GM23338 (cell line): ENCODE results near the gene CPLANE2. TPM values are rescaled to one million over a fixed set of nuclear protein-coding genes. Genes with fewer than 3 reads are reported as not detected.

Experiments used
- ATAC-seq: fragments of 200-7000 bp; cut with Tn5 transposase; 3 replicates; pipeline ENCODE4 v1.9.1; 2020
- DNase-seq: peaks from one replicate; pipeline ENCODE4 v3.0.0-alpha.2; 2015; ENCODE audit warnings: low spot score
- H2AFZ ChIP-seq: fragments of 200-600 bp; sonication (generic); 2 replicates; pipeline ENCODE4 v1.8.0; 2016; ENCODE audit warnings: antibody characterized with exemption, mild to moderate bottlenecking, moderate library complexity
- H3F3A ChIP-seq: fragments of 200-600 bp; sonication (generic); replicated peaks from 2 replicates; pipeline ENCODE4 v1.8.0; 2017; ENCODE audit warnings: antibody characterized with exemption, mixed run types, low read depth
- H3K27ac ChIP-seq: fragments of 200-600 bp; sonication (generic); 2 replicates; pipeline ENCODE4 v1.6.1; 2016; ENCODE audit warnings: low read depth
- H3K27me3 ChIP-seq: fragments of 200-600 bp; sonication (generic); 2 replicates; pipeline ENCODE4 v1.8.0; 2016; ENCODE audit warnings: mild to moderate bottlenecking, mixed run types, moderate library complexity; ENCODE audit not compliant: insufficient read depth
- H3K36me3 ChIP-seq: fragments of 200-600 bp; sonication (generic); 2 replicates; pipeline ENCODE4 v1.8.0; 2016; ENCODE audit warnings: mild to moderate bottlenecking; ENCODE audit not compliant: insufficient read depth
- H3K4me1 ChIP-seq: fragments of 200-600 bp; sonication (generic); 2 replicates; pipeline ENCODE4 v1.8.0; 2016; ENCODE audit warnings: mild to moderate bottlenecking, moderate library complexity; ENCODE audit not compliant: insufficient read depth
- H3K4me2 ChIP-seq: fragments of 200-600 bp; sonication (generic); 2 replicates; pipeline ENCODE4 v1.7.1; 2017; ENCODE audit warnings: mixed run types
- H3K4me3 ChIP-seq: fragments of 200-600 bp; sonication (generic); 2 replicates; pipeline ENCODE4 v1.6.1; 2016; ENCODE audit warnings: mixed run types
- H3K79me2 ChIP-seq: fragments of 200-600 bp; sonication (generic); replicated peaks from 2 replicates; pipeline ENCODE4 v1.8.0; 2017; ENCODE audit warnings: mild to moderate bottlenecking; ENCODE audit not compliant: insufficient read depth
- H3K9me2 ChIP-seq: fragments of 200-600 bp; sonication (generic); 2 replicates; pipeline ENCODE4 v1.8.0; 2017; ENCODE audit not compliant: insufficient read depth
- H4K20me1 ChIP-seq: fragments of 200-600 bp; sonication (generic); replicated peaks from 2 replicates; pipeline ENCODE4 v1.8.0; 2017; ENCODE audit warnings: mild to moderate bottlenecking; ENCODE audit not compliant: insufficient read depth
- H3K27ac Mint-ChIP-seq: 2 replicates; pipeline ENCODE4 v1.8.0; 2020; ENCODE audit warnings: inconsistent platforms, mild to moderate bottlenecking, moderate library complexity, mixed read lengths
- H3K27me3 Mint-ChIP-seq: 3 replicates; pipeline ENCODE4 v1.8.0; 2022; ENCODE audit warnings: low read depth, mild to moderate bottlenecking, moderate library complexity, mixed read lengths, inconsistent platforms; ENCODE audit not compliant: insufficient read depth, poor library complexity
- H3K36me3 Mint-ChIP-seq: 3 replicates; pipeline ENCODE4 v1.8.0; 2021; ENCODE audit warnings: low read depth, mild to moderate bottlenecking, inconsistent platforms, moderate library complexity, mixed read lengths
- H3K4me1 Mint-ChIP-seq: 3 replicates; pipeline ENCODE4 v1.8.0; 2020; ENCODE audit warnings: mild to moderate bottlenecking, inconsistent platforms, mixed read lengths
- H3K4me3 Mint-ChIP-seq: 3 replicates; pipeline ENCODE4 v1.8.0; 2021; ENCODE audit warnings: moderate library complexity, mild to moderate bottlenecking, inconsistent platforms, mixed read lengths
- H3K9me3 Mint-ChIP-seq: 3 replicates; pipeline ENCODE4 v1.8.0; 2020; ENCODE audit warnings: moderate library complexity, mild to moderate bottlenecking, inconsistent platforms, mixed read lengths
- CREB1 ChIP-seq: fragments of 250-450 bp; sonication (Bioruptor Pico); IDR thresholded peaks from 2 replicates; pipeline ENCODE4 v1.5.0; 2020; ENCODE audit warnings: low read depth, mild to moderate bottlenecking, moderate library complexity
- EZH2 ChIP-seq: fragments of 200-600 bp; sonication (generic); IDR thresholded peaks from one replicate; pipeline ENCODE4 v1.8.0; 2017; ENCODE audit warnings: antibody characterized with exemption, mild to moderate bottlenecking, low read depth; ENCODE audit not compliant: unreplicated experiment
- EZH2phosphoT487 ChIP-seq: fragments of 200-600 bp; sonication (generic); IDR thresholded peaks from one replicate; pipeline ENCODE4 v1.8.1; 2018; ENCODE audit warnings: antibody characterized with exemption; ENCODE audit not compliant: unreplicated experiment
- JUNB ChIP-seq: IDR thresholded peaks from one replicate; pipeline ENCODE4 v1.6.1; 2016; ENCODE audit warnings: antibody characterized with exemption; ENCODE audit not compliant: unreplicated experiment
- NANOG ChIP-seq: IDR thresholded peaks from 2 replicates; pipeline ENCODE4 v1.6.1; 2016; ENCODE audit warnings: antibody characterized with exemption, borderline replicate concordance
- STAT1 ChIP-seq: IDR thresholded peaks from one replicate; pipeline ENCODE4 v1.6.1; 2016; ENCODE audit warnings: antibody characterized with exemption; ENCODE audit not compliant: unreplicated experiment
- ZNF114 ChIP-seq: fragments of 250-450 bp; sonication (Bioruptor Pico); IDR thresholded peaks from 2 replicates; pipeline ENCODE4 v1.5.0; 2020; ENCODE audit warnings: mild to moderate bottlenecking, moderate library complexity
- ZNF331 ChIP-seq: fragments of 250-450 bp; sonication (Bioruptor Pico); IDR thresholded peaks from 2 replicates; pipeline ENCODE4 v1.5.0; 2020; ENCODE audit warnings: low read depth, mild to moderate bottlenecking, moderate library complexity
- polyA plus RNA-seq: library from polyadenylated mRNA; unstranded; fragments of >200 nt; fragmentation: Nextera tagmentation; extraction: Ambion mirVana; gene quantifications from 2 replicates; pipeline ENCODE4 v1.2.1, GENCODE V29; 2016
- total RNA-seq: library from RNA; depleted of rRNA; stranded (reverse); fragments of >200 nt; shearing (Covaris generic); gene quantifications from 2 replicates; pipeline ENCODE4 v1.2.3, GENCODE V29; 2014
- TF ChIP-seq, protein P1 (sequence below): IDR thresholded peaks from one replicate; pipeline ENCODE4 v1.6.1; 2018; ENCODE audit warnings: antibody characterized with exemption; ENCODE audit not compliant: unreplicated experiment
- TF ChIP-seq, protein P2 (sequence below): IDR thresholded peaks from 2 replicates; pipeline ENCODE4 v1.6.1; 2016; ENCODE audit warnings: antibody characterized with exemption
- TF ChIP-seq, protein P3 (sequence below): fragments of 250-450 bp; sonication (Bioruptor Pico); IDR thresholded peaks from 2 replicates; pipeline ENCODE4 v1.5.0; 2020; ENCODE audit warnings: mild to moderate bottlenecking, moderate library complexity
- TF ChIP-seq, protein P4 (sequence below), 2 experiments: fragments of 200-600 bp in 1 of 2; sonication (generic) in 1 of 2; conservative IDR thresholded peaks; 2 replicates each; pipeline versions ENCODE4 v1.5.1 to v1.6.1; 2016 to 2017; ENCODE audit warnings: antibody characterized with exemption in 2 of 2, low read depth in 2 of 2, mild to moderate bottlenecking in 2 of 2, moderate library complexity in 1 of 2

The CPLANE2 gene
- total and polyA plus RNA-seq, 2 experiments from 2014 or later, result 0.44 to 1.8 TPM

DNA sequence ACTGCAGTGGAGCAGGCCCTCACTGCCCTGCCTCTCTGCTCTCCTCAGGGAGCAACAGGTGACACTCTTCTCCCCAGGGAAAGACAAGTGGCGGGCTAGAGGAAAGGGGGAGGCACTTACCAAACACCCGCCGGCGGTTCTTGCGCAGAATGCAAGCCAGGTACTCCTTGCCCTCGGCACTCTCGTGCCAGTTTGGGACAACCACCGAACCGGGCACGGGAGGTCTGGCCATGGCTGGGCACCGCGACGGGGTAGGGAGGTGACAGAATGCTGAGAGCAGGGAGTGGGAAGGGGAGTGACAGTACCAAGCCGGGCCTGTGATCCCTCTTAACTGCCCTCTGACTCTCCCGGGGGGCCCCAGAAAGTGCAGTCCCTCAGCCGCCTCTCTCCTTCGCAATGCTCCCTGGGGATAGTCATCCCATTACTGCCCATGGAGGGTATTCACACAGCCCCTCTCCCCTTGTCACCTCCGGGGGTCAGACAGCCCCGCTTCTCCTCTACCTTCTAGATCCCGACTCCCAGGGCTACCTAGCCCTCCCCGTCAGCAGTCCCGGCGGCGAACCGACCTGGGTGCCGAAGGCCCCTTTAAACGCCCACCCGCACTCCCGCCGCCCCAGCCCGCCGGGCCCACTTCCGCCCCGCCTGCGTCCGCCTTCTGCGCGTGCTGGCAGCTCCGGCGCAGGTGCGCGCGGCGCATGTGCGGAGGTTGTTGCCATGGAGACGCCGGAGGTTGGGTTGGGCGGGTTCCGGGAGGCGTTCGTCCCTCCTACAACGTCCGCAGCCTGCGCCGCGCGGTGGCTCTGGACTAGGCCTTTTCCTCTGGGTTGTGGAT lies at the start of gene CPLANE2 (continued):
- TF ChIP-seq CREB1 (CRISPR knock-in tag), result peak; percentile 49

DNA sequence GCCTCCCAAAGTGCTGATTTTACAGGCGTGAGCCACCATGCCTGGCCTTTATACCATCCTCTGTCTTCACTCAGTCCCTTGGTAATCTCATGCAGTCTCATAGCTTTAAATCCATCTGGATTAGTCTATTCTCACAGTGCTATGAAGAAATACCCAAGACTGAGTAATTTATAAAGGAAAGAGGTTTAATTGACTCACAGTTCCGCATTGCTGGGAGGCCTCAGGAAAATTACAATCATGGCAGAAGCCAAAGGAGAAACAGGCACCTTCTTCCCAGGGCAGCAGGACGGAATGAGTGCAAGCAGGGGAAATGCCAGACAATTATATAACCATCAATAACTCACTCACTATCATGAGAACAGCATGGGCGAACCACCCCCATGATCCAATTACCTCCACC lies 49.1 kb upstream of the CPLANE2 start:
- Mint-ChIP-seq H3K9me3 (no peaks in the 10 kb centered on the region), H3K27ac (no peak overlapping the region), H3K4me1 (peaks cover 5% of the 10 kb centered on the region; the same call in 2 of the 3 replicates), H3K27me3 (no peaks in the 10 kb centered on the region), H3K4me3 (no peak overlapping the region), H3K36me3 (peaks cover 3% of the 10 kb centered on the region)
- Histone ChIP-seq H3K9me2 (no peaks in the 10 kb centered on the region), H3K27me3 (no peaks in the 10 kb centered on the region), H3K27ac (no peak overlapping the region), H3F3A (no peaks in the 10 kb centered on the region), H3K36me3 (no peaks in the 10 kb centered on the region), H3K4me2 (no peak overlapping the region), H2AFZ (no peak overlapping the region), H3K79me2 (peaks cover 6% of the 10 kb centered on the region; the same call in 1 of the 2 replicates), H3K4me3 (no peak overlapping the region), H3K4me1 (no peaks in the 10 kb centered on the region), H4K20me1 (peaks cover 7% of the 10 kb centered on the region; the same call in 1 of the 2 replicates)
- no peak for DNase-seq
- no peak for ATAC-seq
- TF ChIP-seq, protein P1, sequence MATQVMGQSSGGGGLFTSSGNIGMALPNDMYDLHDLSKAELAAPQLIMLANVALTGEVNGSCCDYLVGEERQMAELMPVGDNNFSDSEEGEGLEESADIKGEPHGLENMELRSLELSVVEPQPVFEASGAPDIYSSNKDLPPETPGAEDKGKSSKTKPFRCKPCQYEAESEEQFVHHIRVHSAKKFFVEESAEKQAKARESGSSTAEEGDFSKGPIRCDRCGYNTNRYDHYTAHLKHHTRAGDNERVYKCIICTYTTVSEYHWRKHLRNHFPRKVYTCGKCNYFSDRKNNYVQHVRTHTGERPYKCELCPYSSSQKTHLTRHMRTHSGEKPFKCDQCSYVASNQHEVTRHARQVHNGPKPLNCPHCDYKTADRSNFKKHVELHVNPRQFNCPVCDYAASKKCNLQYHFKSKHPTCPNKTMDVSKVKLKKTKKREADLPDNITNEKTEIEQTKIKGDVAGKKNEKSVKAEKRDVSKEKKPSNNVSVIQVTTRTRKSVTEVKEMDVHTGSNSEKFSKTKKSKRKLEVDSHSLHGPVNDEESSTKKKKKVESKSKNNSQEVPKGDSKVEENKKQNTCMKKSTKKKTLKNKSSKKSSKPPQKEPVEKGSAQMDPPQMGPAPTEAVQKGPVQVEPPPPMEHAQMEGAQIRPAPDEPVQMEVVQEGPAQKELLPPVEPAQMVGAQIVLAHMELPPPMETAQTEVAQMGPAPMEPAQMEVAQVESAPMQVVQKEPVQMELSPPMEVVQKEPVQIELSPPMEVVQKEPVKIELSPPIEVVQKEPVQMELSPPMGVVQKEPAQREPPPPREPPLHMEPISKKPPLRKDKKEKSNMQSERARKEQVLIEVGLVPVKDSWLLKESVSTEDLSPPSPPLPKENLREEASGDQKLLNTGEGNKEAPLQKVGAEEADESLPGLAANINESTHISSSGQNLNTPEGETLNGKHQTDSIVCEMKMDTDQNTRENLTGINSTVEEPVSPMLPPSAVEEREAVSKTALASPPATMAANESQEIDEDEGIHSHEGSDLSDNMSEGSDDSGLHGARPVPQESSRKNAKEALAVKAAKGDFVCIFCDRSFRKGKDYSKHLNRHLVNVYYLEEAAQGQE, result no peak
- no peak for TF ChIP-seq STAT1
- TF ChIP-seq, protein P2, sequence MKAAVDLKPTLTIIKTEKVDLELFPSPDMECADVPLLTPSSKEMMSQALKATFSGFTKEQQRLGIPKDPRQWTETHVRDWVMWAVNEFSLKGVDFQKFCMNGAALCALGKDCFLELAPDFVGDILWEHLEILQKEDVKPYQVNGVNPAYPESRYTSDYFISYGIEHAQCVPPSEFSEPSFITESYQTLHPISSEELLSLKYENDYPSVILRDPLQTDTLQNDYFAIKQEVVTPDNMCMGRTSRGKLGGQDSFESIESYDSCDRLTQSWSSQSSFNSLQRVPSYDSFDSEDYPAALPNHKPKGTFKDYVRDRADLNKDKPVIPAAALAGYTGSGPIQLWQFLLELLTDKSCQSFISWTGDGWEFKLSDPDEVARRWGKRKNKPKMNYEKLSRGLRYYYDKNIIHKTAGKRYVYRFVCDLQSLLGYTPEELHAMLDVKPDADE, result no peak
- no peak for TF ChIP-seq EZH2
- no peak for TF ChIP-seq CREB1 (CRISPR knock-in tag)
- TF ChIP-seq ZNF114 (CRISPR knock-in tag), result no peak
- TF ChIP-seq NANOG, result no peak
- no peak for TF ChIP-seq JUNB
- TF ChIP-seq, protein P3, sequence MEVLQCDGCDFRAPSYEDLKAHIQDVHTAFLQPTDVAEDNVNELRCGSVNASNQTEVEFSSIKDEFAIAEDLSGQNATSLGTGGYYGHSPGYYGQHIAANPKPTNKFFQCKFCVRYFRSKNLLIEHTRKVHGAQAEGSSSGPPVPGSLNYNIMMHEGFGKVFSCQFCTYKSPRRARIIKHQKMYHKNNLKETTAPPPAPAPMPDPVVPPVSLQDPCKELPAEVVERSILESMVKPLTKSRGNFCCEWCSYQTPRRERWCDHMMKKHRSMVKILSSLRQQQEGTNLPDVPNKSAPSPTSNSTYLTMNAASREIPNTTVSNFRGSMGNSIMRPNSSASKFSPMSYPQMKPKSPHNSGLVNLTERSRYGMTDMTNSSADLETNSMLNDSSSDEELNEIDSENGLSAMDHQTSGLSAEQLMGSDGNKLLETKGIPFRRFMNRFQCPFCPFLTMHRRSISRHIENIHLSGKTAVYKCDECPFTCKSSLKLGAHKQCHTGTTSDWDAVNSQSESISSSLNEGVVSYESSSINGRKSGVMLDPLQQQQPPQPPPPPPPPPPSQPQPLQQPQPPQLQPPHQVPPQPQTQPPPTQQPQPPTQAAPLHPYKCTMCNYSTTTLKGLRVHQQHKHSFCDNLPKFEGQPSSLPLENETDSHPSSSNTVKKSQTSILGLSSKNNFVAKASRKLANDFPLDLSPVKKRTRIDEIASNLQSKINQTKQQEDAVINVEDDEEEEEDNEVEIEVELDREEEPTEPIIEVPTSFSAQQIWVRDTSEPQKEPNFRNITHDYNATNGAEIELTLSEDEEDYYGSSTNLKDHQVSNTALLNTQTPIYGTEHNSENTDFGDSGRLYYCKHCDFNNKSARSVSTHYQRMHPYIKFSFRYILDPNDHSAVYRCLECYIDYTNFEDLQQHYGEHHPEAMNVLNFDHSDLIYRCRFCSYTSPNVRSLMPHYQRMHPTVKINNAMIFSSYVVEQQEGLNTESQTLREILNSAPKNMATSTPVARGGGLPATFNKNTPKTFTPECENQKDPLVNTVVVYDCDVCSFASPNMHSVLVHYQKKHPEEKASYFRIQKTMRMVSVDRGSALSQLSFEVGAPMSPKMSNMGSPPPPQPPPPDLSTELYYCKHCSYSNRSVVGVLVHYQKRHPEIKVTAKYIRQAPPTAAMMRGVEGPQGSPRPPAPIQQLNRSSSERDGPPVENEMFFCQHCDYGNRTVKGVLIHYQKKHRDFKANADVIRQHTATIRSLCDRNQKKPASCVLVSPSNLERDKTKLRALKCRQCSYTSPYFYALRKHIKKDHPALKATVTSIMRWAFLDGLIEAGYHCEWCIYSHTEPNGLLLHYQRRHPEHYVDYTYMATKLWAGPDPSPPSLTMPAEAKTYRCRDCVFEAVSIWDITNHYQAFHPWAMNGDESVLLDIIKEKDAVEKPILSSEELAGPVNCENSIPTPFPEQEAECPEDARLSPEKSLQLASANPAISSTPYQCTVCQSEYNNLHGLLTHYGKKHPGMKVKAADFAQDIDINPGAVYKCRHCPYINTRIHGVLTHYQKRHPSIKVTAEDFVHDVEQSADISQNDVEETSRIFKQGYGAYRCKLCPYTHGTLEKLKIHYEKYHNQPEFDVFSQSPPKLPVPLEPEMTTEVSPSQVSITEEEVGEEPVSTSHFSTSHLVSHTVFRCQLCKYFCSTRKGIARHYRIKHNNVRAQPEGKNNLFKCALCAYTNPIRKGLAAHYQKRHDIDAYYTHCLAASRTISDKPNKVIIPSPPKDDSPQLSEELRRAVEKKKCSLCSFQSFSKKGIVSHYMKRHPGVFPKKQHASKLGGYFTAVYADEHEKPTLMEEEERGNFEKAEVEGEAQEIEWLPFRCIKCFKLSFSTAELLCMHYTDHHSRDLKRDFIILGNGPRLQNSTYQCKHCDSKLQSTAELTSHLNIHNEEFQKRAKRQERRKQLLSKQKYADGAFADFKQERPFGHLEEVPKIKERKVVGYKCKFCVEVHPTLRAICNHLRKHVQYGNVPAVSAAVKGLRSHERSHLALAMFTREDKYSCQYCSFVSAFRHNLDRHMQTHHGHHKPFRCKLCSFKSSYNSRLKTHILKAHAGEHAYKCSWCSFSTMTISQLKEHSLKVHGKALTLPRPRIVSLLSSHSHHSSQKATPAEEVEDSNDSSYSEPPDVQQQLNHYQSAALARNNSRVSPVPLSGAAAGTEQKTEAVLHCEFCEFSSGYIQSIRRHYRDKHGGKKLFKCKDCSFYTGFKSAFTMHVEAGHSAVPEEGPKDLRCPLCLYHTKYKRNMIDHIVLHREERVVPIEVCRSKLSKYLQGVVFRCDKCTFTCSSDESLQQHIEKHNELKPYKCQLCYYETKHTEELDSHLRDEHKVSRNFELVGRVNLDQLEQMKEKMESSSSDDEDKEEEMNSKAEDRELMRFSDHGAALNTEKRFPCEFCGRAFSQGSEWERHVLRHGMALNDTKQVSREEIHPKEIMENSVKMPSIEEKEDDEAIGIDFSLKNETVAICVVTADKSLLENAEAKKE (CRISPR knock-in tag), result no peak
- TF ChIP-seq ZNF331 (CRISPR knock-in tag), result no peak
- TF ChIP-seq EZH2phosphoT487, result no peak
- TF ChIP-seq, protein P4, sequence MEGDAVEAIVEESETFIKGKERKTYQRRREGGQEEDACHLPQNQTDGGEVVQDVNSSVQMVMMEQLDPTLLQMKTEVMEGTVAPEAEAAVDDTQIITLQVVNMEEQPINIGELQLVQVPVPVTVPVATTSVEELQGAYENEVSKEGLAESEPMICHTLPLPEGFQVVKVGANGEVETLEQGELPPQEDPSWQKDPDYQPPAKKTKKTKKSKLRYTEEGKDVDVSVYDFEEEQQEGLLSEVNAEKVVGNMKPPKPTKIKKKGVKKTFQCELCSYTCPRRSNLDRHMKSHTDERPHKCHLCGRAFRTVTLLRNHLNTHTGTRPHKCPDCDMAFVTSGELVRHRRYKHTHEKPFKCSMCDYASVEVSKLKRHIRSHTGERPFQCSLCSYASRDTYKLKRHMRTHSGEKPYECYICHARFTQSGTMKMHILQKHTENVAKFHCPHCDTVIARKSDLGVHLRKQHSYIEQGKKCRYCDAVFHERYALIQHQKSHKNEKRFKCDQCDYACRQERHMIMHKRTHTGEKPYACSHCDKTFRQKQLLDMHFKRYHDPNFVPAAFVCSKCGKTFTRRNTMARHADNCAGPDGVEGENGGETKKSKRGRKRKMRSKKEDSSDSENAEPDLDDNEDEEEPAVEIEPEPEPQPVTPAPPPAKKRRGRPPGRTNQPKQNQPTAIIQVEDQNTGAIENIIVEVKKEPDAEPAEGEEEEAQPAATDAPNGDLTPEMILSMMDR (conservative IDR thresholded peaks at IDR 0.05; ENCODE audit: low read depth in 2 of 2), result no peak
